Left ventricle myocardium superior (tissue), 1 donor: ENCODE data around the gene ZNF770. TPM values are rescaled to one million over a fixed set of nuclear protein-coding genes. Genes with fewer than 3 reads are reported as not detected.

ENCODE experiments used
- ATAC-seq: fragments of 200-7000 bp; cut with Tn5 transposase; one replicate; pipeline ENCODE4 v1.9.1; 2020; ENCODE audit warnings: mild to moderate bottlenecking, moderate library complexity
- DNase-seq: peaks from one replicate; pipeline ENCODE4 v3.0.0-alpha.2; 2020
- intact Hi-C: fragments of 100-400 bp; cut with micrococcal nuclease; formaldehyde crosslinking; loops from one replicate; pipeline ENCODE4 v1.11.0; 2022
- long read RNA-seq: library from polyadenylated mRNA; unstranded; transcript quantifications from one replicate; pipeline ENCODE4 v2.0.0, GENCODE V29; 2021
- total RNA-seq: library from RNA; stranded (reverse); fragmentation: NEBNext Ultra II Directional; extraction: Animal tissue kit (Norgen Biotek cat#: 25700); gene quantifications from one replicate; pipeline ENCODE4 v1.2.1, GENCODE V29; 2021
- donor health status: DM: no; HTN: yes; CAD: no; lungs with severe emphysema.

ZNF770 gene
- total RNA-seq, result 57.1 TPM
- long read RNA-seq, full-length matches to known transcripts, result 15 of 25 reads
- long read RNA-seq, partial matches to known transcripts, result 0 of 25 reads
- long read RNA-seq, other reads (novel, unspliced or antisense), result 10 of 25 reads

- DNase-seq, result peak; percentile 85
- intact Hi-C loops, result no loop called here
- ATAC-seq, result peak; percentile 94
These were observed at the start of gene ZNF770 for GRCh38 chr15:34988027-34988902. Gene ZNF770, minus strand, starts transcription at chr15:34988287. Its CDS starts 4,853 bp downstream, at chr15:34983434.

- DNase-seq (no peak), ATAC-seq (no peak)
- intact Hi-C loops, result no loop called here
These were observed 40.3 kb upstream of the ZNF770 start for GRCh38 chr15:35028235-35028984.

- DNase-seq (no peak), ATAC-seq (no peak)
- intact Hi-C loops, result no loop called here
These were observed 35.7 kb upstream of the ZNF770 start for GRCh38 chr15:35023804-35024203.

- intact Hi-C loops, result no loop called here
- DNase-seq, result no peak
- no peak for ATAC-seq
These were observed 32.9 kb upstream of the ZNF770 start for GRCh38 chr15:35020974-35021373.

- intact Hi-C loops, result no loop called here
- ATAC-seq (no peak), DNase-seq (no peak)
These were observed 31.6 kb upstream of the ZNF770 start for GRCh38 chr15:35019404-35020327.

- intact Hi-C loops, result no loop called here
- no peak for DNase-seq
- ATAC-seq, result no peak
These were observed 26.2 kb upstream of the ZNF770 start for GRCh38 chr15:35014241-35014640.

GRCh38 chr15:35013370-35013769 is 25.3 kb upstream of the ZNF770 start:
- intact Hi-C loops, result no loop called here
- ATAC-seq (no peak), DNase-seq (no peak)

- no peak for DNase-seq
- ATAC-seq, result no peak
- intact Hi-C loops, result no loop called here
These were observed 19.3 kb upstream of the ZNF770 start for GRCh38 chr15:35007397-35007796.

- ATAC-seq (no peak), DNase-seq (no peak)
- intact Hi-C loops, result no loop called here
These were observed 17.8 kb upstream of the ZNF770 start for GRCh38 chr15:35005933-35006332.

GRCh38 chr15:35003928-35004327 is 15.8 kb upstream of the ZNF770 start:
- DNase-seq, result no peak
- intact Hi-C loops, result no loop called here
- ATAC-seq, result peak; percentile 87

GRCh38 chr15:35000511-35000910 is 12.4 kb upstream of the ZNF770 start:
- peak; percentile 58 for ATAC-seq
- DNase-seq, result no peak
- intact Hi-C loops, result no loop called here

GRCh38 chr15:34999906-35000305 is 11.8 kb upstream of the ZNF770 start:
- no peak for ATAC-seq

GRCh38 chr15:34994925-34995324 is 6.8 kb upstream of the ZNF770 start:
- ATAC-seq (no peak), DNase-seq (no peak)
- intact Hi-C loops, result no loop called here

More at GRCh38 chr15:34999906-35000305, 11.8 kb upstream of the ZNF770 start:
- DNase-seq, result no peak
- intact Hi-C loops, result no loop called here

- ATAC-seq (no peak), DNase-seq (no peak)
- intact Hi-C loops, result no loop called here
These were observed 5.8 kb upstream of the ZNF770 start for GRCh38 chr15:34993877-34994276.

- intact Hi-C loops, result no loop called here
- ATAC-seq, result no peak
- no peak for DNase-seq
These were observed 5.3 kb upstream of the ZNF770 start for GRCh38 chr15:34993412-34993811.

- intact Hi-C loops, result no loop called here
- DNase-seq (no peak), ATAC-seq (peak; percentile 3)
These were observed 469 bp downstream of the ZNF770 start for GRCh38 chr15:34987609-34988026.

- DNase-seq (no peak), ATAC-seq (no peak)
- intact Hi-C loops, result no loop called here
These were observed 1.2 kb downstream of the ZNF770 start for GRCh38 chr15:34986771-34987480.

GRCh38 chr15:34986326-34986725 is 1.8 kb downstream of the ZNF770 start:
- DNase-seq, result no peak
- intact Hi-C loops, result no loop called here
- ATAC-seq, result no peak
